Mesothelial cell of epicardium (in vitro differentiated cells): Measurements from ENCODE around the gene RUNX3. TPM values are rescaled to one million over a fixed set of nuclear protein-coding genes. Genes with fewer than 3 reads are reported as not detected.

Experiments
- DNase-seq, 2 experiments: peaks; one replicate each; pipeline ENCODE4 v3.0.0; 2021; ENCODE audit warnings: low spot score in 2 of 2; ENCODE audit not compliant: unreplicated experiment in 2 of 2
- H3K27ac Mint-ChIP-seq: 2 replicates; pipeline ENCODE4 v1.8.0; 2021; ENCODE audit warnings: mixed read lengths
- H3K27me3 Mint-ChIP-seq: 2 replicates; pipeline ENCODE4 v1.8.0; 2021; ENCODE audit warnings: low read depth, mixed read lengths
- H3K36me3 Mint-ChIP-seq: 2 replicates; pipeline ENCODE4 v1.8.0; 2021; ENCODE audit warnings: mixed read lengths
- H3K4me1 Mint-ChIP-seq: 2 replicates; pipeline ENCODE4 v1.8.0; 2021; ENCODE audit warnings: mixed read lengths
- H3K4me3 Mint-ChIP-seq: 2 replicates; pipeline ENCODE4 v1.8.0; 2021; ENCODE audit warnings: mild to moderate bottlenecking, moderate library complexity, mixed read lengths
- H3K9me3 Mint-ChIP-seq: 2 replicates; pipeline ENCODE4 v1.8.0; 2021; ENCODE audit warnings: mixed read lengths
- total RNA-seq: library from RNA; stranded (reverse); gene quantifications from 3 replicates; pipeline ENCODE4 v1.2.1, GENCODE V29; 2021
- TF ChIP-seq, protein P1 (sequence below): fragments of 200-600 bp; sonication (generic); IDR thresholded peaks from one replicate; pipeline ENCODE4 v1.5.0; 2021; ENCODE audit warnings: antibody characterized with exemption; ENCODE audit not compliant: unreplicated experiment

The RUNX3 gene
- total RNA-seq, 1 donor from 2014 or later = 0.13 TPM

DNA sequence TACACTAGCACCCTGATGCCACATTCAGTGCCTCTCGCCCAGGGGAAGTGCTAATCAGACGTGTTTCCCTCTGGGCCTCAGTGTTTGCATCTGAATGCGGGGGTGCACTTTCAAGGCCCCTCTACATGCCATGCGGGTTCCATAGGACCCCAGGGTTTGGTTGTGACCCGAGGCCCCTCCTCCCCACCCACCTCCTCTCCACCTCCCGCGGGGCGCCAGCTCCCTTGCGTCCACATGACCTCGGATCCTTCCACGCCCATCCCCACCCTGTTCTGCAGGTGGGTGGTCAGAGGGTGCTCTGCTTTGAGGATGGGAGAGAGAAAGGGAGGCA lies 5.1 kb upstream of the RUNX3 start:
- Mint-ChIP-seq H3K27me3 (peaks cover 56% of the 10 kb centered on the region), H3K9me3 (no peaks in the 10 kb centered on the region), H3K4me1 (peaks cover 19% of the 10 kb centered on the region), H3K36me3 (no peaks in the 10 kb centered on the region), H3K4me3 (no peak overlapping the region), H3K27ac (no peak overlapping the region)
- TF ChIP-seq, protein P1, sequence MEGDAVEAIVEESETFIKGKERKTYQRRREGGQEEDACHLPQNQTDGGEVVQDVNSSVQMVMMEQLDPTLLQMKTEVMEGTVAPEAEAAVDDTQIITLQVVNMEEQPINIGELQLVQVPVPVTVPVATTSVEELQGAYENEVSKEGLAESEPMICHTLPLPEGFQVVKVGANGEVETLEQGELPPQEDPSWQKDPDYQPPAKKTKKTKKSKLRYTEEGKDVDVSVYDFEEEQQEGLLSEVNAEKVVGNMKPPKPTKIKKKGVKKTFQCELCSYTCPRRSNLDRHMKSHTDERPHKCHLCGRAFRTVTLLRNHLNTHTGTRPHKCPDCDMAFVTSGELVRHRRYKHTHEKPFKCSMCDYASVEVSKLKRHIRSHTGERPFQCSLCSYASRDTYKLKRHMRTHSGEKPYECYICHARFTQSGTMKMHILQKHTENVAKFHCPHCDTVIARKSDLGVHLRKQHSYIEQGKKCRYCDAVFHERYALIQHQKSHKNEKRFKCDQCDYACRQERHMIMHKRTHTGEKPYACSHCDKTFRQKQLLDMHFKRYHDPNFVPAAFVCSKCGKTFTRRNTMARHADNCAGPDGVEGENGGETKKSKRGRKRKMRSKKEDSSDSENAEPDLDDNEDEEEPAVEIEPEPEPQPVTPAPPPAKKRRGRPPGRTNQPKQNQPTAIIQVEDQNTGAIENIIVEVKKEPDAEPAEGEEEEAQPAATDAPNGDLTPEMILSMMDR = no peak
- DNase-seq = no peak

DNA sequence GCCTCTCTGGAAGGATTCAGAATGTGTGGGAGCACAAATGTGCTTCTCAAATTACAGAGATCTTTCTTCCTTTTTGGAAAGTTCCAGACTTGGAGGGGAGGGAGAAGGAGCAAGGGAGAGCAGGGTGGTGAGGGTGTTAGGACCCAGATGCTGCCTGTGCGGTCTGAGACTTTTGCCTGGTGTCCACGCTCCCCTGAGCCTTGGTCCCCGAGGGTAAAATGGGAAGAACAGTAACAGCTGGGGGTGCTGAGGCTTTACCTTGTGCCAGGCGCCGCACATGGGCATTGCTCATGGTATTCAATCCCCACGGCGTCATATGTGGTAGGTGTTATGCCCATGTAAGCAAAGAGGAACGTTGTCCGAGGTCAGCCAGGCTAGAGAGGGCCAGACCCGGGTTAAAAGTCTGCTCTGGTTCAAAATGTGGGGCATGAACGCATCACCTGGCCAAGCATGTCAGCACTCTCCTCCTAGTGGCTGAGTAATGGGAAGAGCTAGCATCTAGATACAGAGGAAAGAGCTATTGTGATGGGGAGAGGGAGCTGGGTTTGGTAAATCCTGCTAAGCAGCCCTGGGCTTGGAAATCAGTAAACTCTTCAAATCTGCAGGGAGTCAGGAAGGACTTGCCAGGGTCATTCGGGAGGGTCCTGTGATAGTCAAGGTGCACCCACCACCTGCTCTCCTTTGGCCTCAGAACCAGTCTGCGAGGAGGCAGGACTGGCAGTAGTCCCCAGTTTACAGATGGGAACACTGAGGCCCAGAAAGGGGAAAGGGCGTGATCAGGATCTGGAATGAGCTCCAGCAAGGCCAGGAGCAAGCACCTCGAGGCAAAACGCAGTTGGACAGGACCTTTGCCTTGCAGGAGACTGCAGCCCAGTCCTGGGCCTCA lies 4.5 kb upstream of the RUNX3 start:
- no peak overlapping the region for H3K4me3 Mint-ChIP-seq
- DNase-seq = no peak
- H3K4me1 Mint-ChIP-seq = peaks cover 19% of the 10 kb centered on the region
- peaks cover 56% of the 10 kb centered on the region for H3K27me3 Mint-ChIP-seq
- TF ChIP-seq, protein P1 = no peak
- H3K27ac Mint-ChIP-seq = no peak overlapping the region
- no peaks in the 10 kb centered on the region for H3K36me3 Mint-ChIP-seq
- no peaks in the 10 kb centered on the region for H3K9me3 Mint-ChIP-seq

DNA sequence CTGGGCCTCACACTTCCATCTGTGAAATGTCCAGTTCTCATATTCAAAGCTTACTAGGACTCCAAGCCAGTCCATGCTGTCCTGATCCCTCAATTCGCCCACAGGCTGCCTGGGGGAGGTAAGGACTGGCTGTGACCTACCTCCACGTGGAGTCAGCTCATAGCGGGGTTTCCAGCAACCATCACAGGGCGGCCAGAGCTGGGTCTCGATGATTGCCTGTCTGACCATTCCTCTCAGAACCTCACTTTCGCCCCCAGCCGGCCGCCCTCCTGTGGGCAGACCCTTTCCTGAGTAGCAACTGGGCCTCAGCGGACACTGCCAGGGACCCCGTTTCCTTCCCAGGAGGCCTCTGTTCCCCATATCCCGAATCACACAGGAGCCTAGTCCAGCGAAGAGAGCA lies 3.4 kb upstream of the RUNX3 start:
- no peaks in the 10 kb centered on the region for H3K36me3 Mint-ChIP-seq
- H3K4me1 Mint-ChIP-seq = peaks cover 23% of the 10 kb centered on the region
- TF ChIP-seq, protein P1 = no peak
- H3K9me3 Mint-ChIP-seq = no peaks in the 10 kb centered on the region
- H3K27ac Mint-ChIP-seq = no peak overlapping the region
- no peak overlapping the region for H3K4me3 Mint-ChIP-seq
- DNase-seq = no peak
- peaks cover 58% of the 10 kb centered on the region for H3K27me3 Mint-ChIP-seq

DNA sequence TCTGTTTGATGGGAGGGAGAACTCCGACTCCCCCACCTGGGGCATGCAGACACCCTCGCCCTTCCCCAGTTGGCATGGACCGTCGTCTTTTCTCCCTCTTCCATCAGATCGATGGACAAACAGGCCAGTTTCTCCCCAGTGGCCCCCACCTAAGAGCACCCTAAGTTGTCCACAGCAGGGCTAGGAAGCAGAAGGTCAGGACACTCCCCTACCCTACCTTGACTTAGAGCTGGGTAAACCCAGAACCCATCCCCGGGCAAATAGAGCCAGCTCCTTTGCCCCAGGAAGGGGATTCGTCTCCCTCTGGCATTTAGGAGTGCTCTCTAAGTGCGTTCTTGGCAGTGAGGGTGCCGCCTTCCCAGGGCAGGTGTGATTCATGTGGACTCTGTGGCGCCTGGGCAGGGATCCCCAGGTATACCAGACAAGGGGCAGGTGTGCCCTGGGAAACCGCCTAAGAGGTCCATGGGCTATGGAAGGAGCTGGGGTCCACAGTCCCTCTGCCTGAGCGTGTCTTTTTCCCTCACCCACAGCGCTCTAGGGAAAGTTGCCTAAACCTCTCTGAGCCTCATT lies 2.7 kb upstream of the RUNX3 start:
- H3K27me3 Mint-ChIP-seq = peaks cover 65% of the 10 kb centered on the region
- peaks cover 23% of the 10 kb centered on the region for H3K4me1 Mint-ChIP-seq
- no peak overlapping the region for H3K4me3 Mint-ChIP-seq
- no peak overlapping the region for H3K27ac Mint-ChIP-seq
- H3K9me3 Mint-ChIP-seq = no peaks in the 10 kb centered on the region
- no peak for DNase-seq
- TF ChIP-seq, protein P1 = no peak
- no peaks in the 10 kb centered on the region for H3K36me3 Mint-ChIP-seq

DNA sequence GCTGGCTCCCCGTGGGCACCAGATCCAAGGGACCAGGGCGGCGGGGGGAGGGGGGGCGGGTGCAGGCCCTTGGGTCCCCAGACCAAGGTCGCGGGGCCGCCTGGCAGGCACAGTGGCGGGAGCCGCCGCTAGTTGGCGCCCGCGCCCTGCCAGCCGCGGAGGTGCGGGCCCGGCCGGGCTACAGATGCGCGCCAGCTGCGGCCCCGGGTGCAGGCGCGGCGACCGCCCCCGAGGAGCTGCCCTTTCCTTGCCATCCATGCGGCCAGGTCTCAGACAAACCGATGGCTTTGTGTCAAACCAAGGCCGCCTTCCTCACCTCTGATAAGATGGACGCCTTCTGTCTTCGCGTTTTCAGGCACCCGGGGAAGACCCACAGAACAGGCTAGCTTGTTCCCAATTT lies 2.2 kb upstream of the RUNX3 start:
- H3K27ac Mint-ChIP-seq = no peak overlapping the region

More for the DNA sequence above, 2.2 kb upstream of the RUNX3 start:
- Mint-ChIP-seq H3K4me3 (no peak overlapping the region), H3K9me3 (no peaks in the 10 kb centered on the region), H3K4me1 (peaks cover 23% of the 10 kb centered on the region), H3K36me3 (no peaks in the 10 kb centered on the region), H3K27me3 (peaks cover 70% of the 10 kb centered on the region)
- DNase-seq = peak in 1 of 2 experiments; percentile 72
- TF ChIP-seq, protein P1 = peak; percentile 79
